T-helper 2 cell treated with Interferon-gamma antibody and Interleukin-4, amounts not matched to agents 100 ng/mL and 5 ng/mL, for 36 hours (primary cell): ENCODE data around the gene GNAT3. TPM values are rescaled to one million over a fixed set of nuclear protein-coding genes. Genes with fewer than 3 reads are reported as not detected.

ENCODE experiments used
- intact Hi-C: fragments of 100-400 bp; cut with micrococcal nuclease; formaldehyde crosslinking; loops from one replicate; pipeline ENCODE4 v1.15.1; 2023
- total RNA-seq: library from RNA; stranded (reverse); gene quantifications from 2 replicates; pipeline ENCODE4 v1.2.3, GENCODE V29; 2022

Gene GNAT3
- total RNA-seq, 1 donor from 2014 or later: not detected

DNA sequence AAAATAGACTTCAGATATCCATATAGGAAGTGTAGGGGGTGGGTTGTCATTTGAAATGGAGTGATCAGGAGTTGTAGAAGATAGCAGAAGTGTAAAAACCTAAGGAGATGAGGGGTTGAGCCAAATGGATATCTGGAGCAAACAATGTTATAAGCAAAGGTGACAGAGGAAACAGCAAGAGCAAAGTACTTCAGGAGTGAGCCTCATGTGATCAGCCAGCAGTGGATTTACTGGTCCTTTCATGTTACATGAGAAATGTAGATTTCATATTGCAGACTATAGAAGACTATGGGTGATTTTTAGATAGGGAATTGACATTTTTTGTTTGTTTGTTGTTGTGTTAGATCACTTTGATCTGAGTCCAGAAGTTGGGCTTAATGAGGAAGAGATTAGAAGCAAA is 47.7 kb downstream of the GNAT3 start:
- intact Hi-C loops: no loop called here

DNA sequence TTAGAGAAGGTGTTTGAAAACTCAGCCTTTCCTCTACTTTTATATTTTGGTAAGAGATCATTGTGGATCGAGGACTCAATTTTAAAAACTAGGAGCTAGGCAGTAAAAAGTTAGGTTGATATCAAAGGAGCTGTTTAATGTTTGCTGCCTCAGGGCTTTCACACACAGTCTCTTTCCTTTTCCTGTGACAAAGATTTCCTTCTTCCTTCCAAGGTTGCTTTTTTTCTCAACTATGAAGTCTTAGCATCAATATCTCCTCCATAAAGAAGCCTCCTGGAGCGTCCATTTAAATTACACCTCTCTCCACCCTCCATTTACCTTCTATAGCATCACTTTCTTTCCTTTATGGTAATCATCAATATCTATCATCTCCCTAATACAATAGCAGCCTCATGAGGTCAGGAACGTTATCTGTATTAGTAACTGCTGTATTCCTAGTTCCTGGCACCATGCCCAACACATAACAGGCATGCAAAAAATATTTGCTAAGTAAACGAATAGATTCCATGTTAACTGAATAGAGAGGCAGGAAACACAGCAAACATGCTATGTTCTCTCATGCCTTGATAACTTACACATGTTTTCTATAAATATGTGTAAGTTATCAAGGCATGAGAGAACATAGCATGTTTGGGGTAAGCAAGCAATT is 48.5 kb downstream of the GNAT3 start:
- intact Hi-C loops: no loop called here

DNA sequence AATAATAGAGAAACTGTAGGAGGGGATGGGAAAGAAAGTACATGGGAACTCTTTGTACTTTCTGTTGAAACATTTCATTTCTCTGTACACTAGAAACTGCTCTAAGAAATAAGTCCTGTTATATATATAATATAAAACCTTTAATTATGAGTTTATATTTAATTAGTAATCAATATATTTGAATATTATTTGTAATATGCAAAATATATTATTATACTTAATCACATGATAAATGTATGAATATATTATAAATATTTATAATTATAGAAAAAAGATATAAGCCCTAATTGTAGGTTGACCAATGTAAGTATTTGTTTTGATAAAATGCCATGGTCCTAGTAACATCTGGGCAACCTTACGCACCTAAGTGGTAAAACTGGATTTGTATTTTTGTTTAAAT is 51.0 kb downstream of the GNAT3 start:
- intact Hi-C loops: no loop called here

DNA sequence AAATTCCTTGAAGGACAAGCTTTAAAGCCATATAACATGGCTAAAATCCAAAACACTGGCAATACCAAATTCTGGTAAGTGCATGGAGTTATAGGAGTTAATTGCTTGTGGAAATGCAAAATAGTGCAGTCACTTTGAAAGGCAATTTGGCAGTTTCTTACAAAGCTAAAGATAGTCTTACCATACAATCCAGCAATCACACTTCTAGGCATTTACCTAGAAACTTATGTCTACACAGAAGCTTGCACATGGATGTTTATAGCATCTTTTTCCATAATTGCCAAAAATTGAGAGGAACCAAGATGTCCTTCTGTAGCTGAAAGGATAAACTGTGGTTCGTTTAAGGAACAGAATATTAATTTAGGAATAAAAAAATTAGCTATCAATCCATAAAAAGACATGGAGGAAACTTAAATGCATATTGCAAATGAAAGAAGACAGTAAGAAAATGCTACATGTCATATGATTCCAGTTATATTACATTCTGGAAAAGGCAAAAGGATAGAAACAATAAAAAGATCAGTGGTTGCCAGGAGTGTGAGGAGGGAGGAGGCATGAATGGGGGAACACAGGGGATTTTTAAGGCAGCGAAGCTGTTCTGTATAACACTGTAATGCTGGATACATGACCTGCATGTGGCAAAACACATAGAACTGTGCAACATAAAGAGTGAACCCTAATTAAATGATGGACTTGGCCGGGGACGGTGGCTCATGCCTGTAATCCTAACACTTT is 51.9 kb downstream of the GNAT3 start:
- intact Hi-C loops: no loop called here

DNA sequence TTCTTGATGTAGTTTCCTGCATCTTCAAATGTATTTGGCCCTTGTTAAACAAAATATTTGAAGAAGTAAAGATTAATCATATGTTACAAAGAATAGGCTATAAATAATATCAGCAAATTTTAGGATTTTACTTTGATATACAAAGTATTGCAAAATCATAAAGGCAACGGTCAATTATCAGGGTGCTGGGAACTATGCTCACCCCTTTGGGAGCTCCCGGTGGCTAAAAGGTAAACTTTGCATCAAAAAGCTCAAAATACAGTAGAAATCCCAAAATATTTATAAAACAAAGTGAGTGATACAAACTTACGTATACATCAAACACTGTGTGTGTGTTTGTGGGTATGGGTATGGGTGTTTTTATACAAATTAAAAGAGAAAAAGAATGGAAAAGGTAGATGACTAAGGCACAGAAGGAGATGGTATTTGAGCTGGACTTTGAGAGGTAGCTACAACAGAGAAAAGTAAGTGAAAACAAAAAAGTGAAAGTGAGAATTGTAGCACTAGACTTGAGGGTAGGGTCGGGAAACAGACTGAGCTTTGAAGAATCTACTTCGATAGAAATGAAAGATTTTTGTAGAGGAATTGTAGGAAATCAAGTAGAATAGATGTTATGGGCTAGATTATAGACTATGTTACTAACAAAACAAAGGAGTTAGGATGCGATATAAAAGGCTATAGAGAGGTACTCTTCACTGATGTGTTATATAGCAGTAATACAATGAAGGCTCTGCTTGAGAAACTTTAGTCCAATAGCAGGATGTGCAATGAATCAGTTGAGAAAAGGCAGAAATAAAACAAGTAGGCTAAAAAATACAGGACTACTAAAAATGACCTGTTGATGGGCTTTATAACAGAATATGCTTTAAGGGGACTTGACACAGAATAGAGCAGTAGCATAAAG is 52.8 kb downstream of the GNAT3 start:
- intact Hi-C loops: no loop called here

DNA sequence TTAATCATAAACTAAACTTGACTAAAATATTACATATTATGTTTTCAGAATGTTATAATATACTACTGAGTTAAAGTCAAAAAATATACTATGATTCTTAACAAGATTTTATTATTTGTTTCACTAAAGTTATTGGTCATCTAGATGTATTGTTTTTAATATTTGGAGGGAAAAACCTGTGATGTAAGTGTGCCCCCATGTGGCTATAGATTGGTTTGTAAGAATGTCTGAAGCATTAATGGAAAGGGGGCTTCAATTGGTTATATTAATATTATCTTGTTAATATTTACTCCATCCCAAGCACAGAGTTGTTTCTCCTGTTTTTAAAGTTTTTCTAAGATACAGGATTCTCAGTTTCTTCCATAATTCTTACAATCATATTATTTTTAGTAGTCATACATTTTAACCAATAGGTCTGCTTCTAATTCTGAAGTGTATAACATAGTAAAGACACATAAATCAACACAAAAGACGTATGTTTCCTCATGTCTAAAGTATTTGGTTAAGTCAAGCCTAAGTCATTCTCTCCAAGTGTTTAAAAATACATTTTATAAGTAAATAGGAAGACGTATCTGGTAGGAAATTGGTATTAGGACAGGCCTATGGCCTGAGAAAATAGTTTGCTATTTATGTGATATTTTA is 58.0 kb downstream of the GNAT3 start:
- intact Hi-C loops: loop anchor here (1.0 kb wide), 1 partner anchor 394 kb away; no protein-coding TSS in a partner anchor

DNA sequence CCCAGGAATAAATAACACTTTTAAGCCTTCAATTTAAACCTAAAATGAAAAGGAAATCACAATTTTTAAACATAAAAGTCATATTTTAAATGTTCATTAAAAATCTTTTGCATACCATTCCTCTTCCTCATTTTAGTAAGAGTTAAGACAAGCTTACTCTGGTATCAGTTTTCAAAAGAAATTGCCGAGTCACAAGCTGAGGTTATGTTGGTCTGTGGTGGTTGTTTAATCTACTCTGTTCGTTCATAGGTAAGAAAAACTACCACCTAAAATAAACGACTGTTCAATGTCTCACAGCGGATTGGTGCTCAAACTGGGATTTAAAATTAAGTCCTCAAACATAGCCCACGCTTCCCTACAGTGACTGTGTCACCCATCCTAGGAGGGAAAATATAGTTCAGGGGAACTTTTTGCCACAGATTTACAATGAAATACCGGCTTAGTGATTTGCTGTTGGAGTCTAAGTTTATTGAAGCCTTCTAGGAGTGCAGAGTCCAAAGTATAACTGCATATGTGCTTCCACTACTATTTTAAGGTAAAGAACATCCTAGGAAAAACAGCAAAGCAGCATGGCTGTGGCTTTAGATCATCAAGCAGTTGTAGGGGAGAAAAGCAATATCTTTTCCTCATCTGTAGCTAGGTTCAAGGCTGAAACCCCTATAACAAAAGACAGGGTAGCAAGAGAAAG is 61.1 kb downstream of the GNAT3 start:
- intact Hi-C loops: no loop called here

DNA sequence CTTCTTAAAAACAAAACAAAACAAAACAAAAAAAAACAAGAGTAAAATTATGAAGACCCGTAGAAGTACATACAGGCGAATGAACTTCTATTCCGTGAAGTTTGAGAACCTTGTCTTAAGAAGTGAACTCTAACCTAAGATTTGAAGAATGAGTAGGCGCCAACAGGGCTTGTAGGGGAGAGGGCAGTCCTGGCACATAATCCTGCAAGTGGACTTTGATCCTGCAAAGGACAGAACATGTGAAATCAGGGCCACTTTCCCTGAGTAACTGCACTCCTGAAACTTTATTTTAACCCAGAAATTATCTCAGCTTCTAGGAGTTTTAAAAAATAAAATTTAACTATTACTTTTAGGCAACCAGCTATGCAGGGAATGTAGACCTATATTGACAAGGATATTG is 62.0 kb downstream of the GNAT3 start:
- intact Hi-C loops: no loop called here

DNA sequence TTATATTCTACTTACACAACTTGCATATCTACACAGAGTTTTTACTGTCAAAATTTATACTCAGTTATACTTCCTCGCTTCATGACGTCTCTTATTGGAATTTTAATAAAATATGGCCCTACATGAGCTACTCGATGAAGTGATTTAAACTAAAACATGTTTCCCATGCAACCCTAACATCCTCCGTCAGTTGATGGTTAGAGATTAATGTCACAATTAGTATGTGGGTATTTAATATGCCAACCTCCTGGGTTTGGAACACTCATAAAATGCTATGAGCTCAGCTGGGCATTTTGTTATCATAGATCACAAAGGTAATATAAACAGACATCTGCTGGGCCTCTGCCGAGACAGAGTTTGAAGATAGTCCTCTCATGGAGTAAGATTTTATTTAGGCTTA is 66.5 kb downstream of the GNAT3 start:
- intact Hi-C loops: no loop called here

DNA sequence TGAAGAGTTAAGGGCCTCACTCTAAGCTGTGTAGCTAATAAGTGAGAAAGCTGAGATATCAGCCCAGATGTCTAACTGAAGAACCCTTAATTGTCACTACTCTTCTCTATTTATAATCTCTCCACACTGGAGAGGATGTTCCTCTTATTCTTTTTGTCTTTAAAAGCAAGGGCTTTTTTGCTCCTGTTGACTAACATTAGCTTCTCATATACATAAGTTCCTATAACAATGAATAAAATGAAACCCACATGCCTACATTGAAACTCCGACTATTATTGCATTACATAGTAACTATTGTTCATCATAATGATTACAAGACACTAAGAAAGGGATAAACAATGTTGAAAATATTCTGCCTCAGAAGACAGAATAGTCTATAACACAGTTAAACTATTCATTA is 67.1 kb downstream of the GNAT3 start:
- intact Hi-C loops: no loop called here

DNA sequence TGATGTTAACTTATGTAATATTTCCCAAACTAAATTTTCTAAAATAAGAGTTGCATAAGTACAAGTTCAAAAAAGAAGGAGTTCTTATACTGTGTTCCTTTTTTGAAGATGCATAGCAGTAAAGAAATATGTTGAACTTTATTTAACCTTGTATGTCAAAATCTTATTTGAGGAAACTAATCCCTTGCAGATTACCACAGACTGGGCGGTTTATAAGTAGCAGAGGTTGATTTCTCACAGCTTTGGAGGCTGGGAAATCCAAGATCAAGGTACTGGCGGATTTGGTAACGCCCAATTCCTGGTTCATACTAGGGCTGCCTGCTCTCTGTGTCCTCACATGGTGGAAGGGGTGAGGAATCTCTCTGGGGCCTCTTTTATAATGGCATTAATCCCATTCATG is 68.5 kb downstream of the GNAT3 start:
- intact Hi-C loops: no loop called here

DNA sequence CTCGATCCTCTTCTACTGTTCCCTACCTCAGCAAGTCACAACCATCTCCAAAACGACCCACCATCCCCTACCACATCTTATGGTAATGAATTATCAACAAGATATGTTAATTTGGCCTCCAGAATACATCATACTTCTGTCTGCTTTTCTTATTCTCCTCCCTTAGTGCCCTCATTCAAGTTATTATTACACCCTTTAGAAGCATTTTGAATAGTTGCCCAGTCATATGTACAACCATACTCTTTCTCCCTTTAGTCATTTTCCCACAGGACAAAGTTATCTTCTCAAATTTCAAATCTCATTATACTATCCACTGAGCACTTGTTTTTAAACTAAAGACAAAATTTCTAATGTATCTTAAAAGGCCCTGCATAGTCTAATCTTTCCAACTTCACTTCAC is 71.0 kb downstream of the GNAT3 start:
- intact Hi-C loops: no loop called here

DNA sequence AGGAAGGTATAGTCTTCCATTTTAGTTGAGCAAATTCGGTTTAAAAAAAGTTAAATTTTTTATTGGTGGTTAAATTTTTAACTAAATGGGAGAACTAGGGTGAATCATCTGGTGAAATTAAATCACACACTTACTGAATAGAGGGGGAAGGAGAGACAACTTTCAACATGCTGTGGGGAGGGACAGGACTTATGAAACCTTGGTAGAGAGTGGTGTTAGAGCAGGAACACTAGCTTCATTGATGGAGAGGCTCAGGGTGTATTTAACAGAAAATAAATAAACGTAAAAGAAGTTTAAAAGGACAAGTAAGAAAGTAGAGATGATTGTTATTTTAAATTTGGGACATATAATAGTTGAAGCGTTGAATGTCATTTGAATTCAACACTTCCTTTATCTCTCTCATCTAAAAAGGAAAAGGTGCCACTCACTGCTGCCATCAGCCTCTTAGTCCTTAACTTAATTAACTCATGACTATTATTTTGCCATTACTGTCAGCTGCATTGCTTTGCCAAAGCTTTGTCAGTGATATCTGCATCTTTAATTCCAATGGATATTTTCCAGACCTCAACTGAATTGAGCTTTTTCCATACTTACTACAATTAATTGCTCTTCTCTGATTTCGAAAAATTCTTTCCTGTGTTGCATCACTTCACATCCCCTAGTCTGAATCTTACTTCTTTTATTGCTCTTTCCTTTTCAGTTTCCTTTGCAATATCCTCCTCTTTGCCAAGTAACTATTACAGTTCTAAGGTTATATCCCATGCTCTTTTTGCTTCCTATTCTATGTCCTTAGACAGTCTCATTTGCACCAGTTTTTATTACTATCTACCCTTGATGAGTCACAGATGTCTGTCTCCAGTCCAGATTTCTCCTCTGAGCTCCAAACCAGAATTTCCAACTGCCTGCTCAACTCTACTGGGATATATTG is 71.7 kb downstream of the GNAT3 start:
- intact Hi-C loops: no loop called here

DNA sequence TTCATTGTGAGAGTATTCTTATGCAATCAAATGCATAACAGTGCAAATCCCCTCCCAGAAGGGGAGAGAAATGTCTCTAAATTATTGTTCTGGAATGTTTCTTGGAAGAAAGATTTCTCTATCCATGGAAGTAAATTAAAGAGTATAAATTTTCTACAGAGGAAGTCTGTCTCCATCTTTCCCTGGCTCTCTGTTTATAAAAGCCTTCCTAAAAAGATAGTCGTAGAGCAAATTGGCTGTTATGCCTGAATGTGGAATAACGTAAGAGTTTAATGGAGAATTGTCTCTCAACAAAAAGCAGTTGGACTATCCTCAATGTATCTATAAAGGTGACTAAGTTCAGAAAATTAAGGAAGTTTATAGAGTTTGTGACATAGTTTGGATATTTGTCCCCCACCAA is 76.3 kb downstream of the GNAT3 start:
- intact Hi-C loops: no loop called here

DNA sequence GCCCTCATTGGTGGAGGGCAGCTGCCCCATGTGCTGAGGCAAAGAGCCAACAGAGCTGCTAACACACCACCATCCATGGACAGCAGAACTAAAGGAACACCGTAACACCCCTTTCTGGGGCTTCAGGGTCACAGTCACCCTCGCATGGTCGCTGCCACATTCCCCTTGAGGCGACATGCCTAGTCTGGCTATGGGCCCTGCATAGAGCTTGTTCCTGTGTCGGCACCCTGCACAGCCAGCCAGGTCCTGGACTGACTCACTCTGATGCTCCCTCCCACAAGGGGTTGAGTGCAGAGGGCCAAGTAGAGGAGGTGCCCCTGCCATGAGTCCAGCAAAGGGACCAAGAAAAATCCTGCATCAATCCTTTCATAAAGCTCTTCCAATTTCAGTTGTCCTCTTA is 77.8 kb downstream of the GNAT3 start:
- intact Hi-C loops: no loop called here

DNA sequence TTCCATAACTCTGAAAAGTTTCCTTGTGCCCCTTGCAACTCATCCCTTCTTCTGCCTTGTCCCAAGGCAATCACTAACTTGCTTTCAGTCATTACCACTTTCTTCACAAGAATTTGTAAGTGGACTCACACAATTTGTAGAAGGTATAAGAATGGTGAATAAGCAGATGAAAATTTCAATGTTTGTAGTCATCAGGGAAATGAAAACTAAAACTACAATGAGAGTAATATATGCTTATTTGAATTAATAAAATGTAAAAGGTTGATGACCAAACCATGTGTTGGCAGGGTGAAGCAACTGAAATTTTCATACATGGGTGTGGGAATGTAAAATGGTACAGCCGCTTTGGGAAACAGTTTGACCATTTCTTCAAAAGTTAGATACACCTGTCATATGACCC is 79.7 kb downstream of the GNAT3 start:
- intact Hi-C loops: no loop called here

DNA sequence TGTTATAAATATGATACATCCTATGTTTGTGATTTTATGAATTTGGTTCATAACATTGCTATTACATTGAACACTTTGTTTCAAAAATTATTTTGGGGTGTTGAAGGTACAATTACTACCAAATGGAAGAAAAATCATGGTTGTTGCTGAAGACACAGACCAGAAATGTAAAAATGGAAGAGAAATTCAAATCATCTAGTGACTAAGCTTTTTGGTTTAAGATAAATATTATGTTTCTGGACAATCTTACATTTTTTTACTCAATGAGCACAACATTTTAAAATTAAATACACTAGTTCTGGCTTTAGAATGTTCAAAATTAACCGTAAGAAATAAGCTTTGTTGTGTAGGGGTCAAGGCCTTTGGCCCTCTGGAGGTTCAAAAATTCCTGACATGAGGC is 82.7 kb downstream of the GNAT3 start:
- intact Hi-C loops: no loop called here

DNA sequence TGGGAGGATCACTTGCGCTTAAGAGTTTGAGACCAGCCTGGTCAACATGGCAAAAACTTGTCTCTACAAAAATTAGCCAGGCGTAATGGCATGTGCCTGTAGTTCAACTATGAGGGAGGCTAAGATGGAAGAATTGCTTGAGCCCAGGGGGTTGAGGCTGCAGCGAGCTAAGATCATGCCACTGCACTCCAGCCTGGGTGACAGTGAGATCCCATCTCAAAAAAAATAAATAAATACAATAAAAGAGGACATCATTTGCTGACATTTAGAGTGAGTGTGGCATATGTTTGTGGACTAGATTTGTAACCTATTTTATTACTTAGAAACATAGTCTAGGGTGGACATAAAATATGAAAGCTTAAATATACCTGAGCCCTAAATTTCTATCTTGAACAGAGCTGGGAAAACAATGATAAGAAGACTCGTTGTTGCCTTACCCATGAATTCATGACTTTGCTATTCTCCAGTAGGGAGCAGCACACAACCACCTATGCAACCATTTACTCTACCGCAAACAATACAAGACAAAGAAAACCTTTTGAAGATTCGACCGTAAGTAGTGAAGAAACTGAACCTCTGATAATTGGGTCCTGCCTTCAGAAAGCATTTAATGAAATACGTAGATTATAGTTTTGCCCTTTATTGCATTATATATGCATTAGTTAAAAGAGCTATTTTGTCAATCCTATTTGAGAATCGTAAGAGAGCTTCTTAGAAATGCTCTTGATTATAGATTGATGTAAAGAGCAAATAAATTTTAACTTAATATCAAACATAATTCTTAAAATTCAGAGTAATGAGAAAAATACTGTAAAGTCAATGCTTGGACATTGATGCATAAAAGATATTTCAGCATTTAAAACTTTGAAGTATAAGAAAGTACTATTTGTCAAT is 83.5 kb downstream of the GNAT3 start:
- intact Hi-C loops: no loop called here

DNA sequence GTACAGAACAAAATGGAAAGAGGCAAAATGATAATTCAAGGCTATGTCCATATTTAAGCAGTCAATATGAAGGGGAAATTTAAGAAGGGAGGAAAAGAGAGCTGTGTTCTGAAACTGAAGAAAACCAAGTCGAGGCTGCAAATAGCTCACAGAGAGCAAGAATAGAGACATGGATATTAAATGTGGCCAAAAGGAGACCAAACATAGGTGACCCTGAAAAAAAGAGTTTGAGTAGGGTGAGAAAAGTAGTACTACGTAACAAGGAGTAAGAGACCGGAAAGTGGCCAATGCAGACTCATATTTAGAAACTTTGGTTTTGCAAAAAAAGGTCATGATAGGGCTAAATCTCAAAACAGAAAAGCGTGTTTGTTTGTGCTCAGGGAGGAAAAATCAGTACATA is 84.6 kb downstream of the GNAT3 start:
- intact Hi-C loops: no loop called here
